ENCODE measurements around the gene CFAP251. TPM values are rescaled to one million over a fixed set of nuclear protein-coding genes. Genes with fewer than 3 reads are reported as not detected.
A peak's percentile ranks its signal among the peaks of the same experiment; 100 is the strongest.
"Not testable (repeated sequence)": the region's sequence is repeated elsewhere in the genome, so short reads cannot be mapped to it uniquely, and the experiment has no call there.

CFAP251 gene
- total RNA-seq, 1 donor from 2014 or later, result 2.6 TPM

- peak; percentile 78 to 84 for DNase-seq (ENCODE audit: low read depth in 2 of 2)
Observed at GRCh38 chr12:122023339-122024131, 105.1 kb downstream of the CFAP251 start.

- DNase-seq (ENCODE audit: low read depth in 2 of 2), result no peak
Observed at GRCh38 chr12:122024132-122024785, 105.9 kb downstream of the CFAP251 start.

- no peak for DNase-seq (ENCODE audit: low read depth in 2 of 2)
Observed at GRCh38 chr12:122026706-122027333, 108.4 kb downstream of the CFAP251 start.

GRCh38 chr12:122028165-122028904 is 109.9 kb downstream of the CFAP251 start:
- peak in 1 of 2 donors; percentile 14 for DNase-seq (ENCODE audit: low read depth in 2 of 2)

- no peak for DNase-seq (ENCODE audit: low read depth in 2 of 2)
Observed at GRCh38 chr12:122028905-122029560, 110.6 kb downstream of the CFAP251 start.

GRCh38 chr12:122029620-122030423 is 111.4 kb downstream of the CFAP251 start:
- DNase-seq (ENCODE audit: low read depth in 2 of 2), result no peak

- DNase-seq (ENCODE audit: low read depth in 2 of 2), result no peak
Observed at GRCh38 chr12:122030424-122031035, 112.1 kb downstream of the CFAP251 start.

GRCh38 chr12:122031342-122032216 is 113.2 kb downstream of the CFAP251 start:
- peak; percentile 44 to 55 for DNase-seq (ENCODE audit: low read depth in 2 of 2)

- no peak for DNase-seq (ENCODE audit: low read depth in 2 of 2)
Observed at GRCh38 chr12:122032580-122032979, 114.2 kb downstream of the CFAP251 start.

GRCh38 chr12:122035292-122035691 is 116.9 kb downstream of the CFAP251 start:
- no peak for DNase-seq (ENCODE audit: low read depth in 2 of 2)

GRCh38 chr12:122036153-122036552 is 117.8 kb downstream of the CFAP251 start:
- no peak for DNase-seq (ENCODE audit: low read depth in 2 of 2)

GRCh38 chr12:122040579-122041386 is 122.4 kb downstream of the CFAP251 start:
- DNase-seq (ENCODE audit: low read depth in 2 of 2), result no peak

GRCh38 chr12:122041458-122041857 is 123.1 kb downstream of the CFAP251 start:
- DNase-seq (ENCODE audit: low read depth in 2 of 2), result not testable (repeated sequence)

GRCh38 chr12:122042910-122043309 is 124.5 kb downstream of the CFAP251 start:
- no peak for DNase-seq (ENCODE audit: low read depth in 2 of 2)

GRCh38 chr12:122043476-122043875 is 125.1 kb downstream of the CFAP251 start:
- no peak for DNase-seq (ENCODE audit: low read depth in 2 of 2)

- no peak for DNase-seq (ENCODE audit: low read depth in 2 of 2)
Observed at GRCh38 chr12:122045262-122045661, 126.9 kb downstream of the CFAP251 start.

- no peak for DNase-seq (ENCODE audit: low read depth in 2 of 2)
Observed at GRCh38 chr12:122046145-122046544, 127.8 kb downstream of the CFAP251 start.

- no peak for DNase-seq (ENCODE audit: low read depth in 2 of 2)
Observed at GRCh38 chr12:122048151-122048550, 129.8 kb downstream of the CFAP251 start.
